ENCODE data around the gene UBE2E1. TPM values are rescaled to one million over a fixed set of nuclear protein-coding genes. Genes with fewer than 3 reads are reported as not detected.

Gene UBE2E1
- total and polyA plus RNA-seq, 4 donors: 6.6 to 31.8 (median 25.4) TPM

GRCh38 chr3:23816721-23817120 is 11.0 kb downstream of the UBE2E1 start:
- WGBS: 96% methylated on average over 2 of the region's 2 CpGs

More at GRCh38 chr3:23816721-23817120, 11.0 kb downstream of the UBE2E1 start:
- Histone ChIP-seq H3K4me1 (ENCODE audit: control insufficient read depth in 4 of 4, insufficient read depth in 4 of 4, low read length in 3 of 4) (peaks cover 0 to 4% (median under 1%) of the 10 kb centered on the region in 4 donors), H3K9me3 (ENCODE audit: control insufficient read depth in 4 of 4, low read length in 3 of 4) (no peaks in the 10 kb centered on the region), H3K36me3 (ENCODE audit: control insufficient read depth in 4 of 4, insufficient read depth in 3 of 4, low read depth in 1 of 4, low read length in 3 of 4) (peaks cover 0 to 3% (median 0%) of the 10 kb centered on the region in 4 donors), H3K9ac (ENCODE audit: low read depth in 1 of 2, low read length in 2 of 2) (no peak overlapping the region), H3K4me3 (ENCODE audit: low read depth in 1 of 3, low read length in 3 of 3) (no peak overlapping the region), H3K27me3 (ENCODE audit: control insufficient read depth in 4 of 4, insufficient read depth in 4 of 4, low read length in 3 of 4) (no peaks in the 10 kb centered on the region), H3K27ac (ENCODE audit: low read depth in 1 of 2, low read length in 2 of 2) (no peak overlapping the region)
- no peak for TF ChIP-seq EGR1 (IDR thresholded peaks at IDR 0.05; ENCODE audit: low read depth in 2 of 2)
- TF ChIP-seq, protein P1, sequence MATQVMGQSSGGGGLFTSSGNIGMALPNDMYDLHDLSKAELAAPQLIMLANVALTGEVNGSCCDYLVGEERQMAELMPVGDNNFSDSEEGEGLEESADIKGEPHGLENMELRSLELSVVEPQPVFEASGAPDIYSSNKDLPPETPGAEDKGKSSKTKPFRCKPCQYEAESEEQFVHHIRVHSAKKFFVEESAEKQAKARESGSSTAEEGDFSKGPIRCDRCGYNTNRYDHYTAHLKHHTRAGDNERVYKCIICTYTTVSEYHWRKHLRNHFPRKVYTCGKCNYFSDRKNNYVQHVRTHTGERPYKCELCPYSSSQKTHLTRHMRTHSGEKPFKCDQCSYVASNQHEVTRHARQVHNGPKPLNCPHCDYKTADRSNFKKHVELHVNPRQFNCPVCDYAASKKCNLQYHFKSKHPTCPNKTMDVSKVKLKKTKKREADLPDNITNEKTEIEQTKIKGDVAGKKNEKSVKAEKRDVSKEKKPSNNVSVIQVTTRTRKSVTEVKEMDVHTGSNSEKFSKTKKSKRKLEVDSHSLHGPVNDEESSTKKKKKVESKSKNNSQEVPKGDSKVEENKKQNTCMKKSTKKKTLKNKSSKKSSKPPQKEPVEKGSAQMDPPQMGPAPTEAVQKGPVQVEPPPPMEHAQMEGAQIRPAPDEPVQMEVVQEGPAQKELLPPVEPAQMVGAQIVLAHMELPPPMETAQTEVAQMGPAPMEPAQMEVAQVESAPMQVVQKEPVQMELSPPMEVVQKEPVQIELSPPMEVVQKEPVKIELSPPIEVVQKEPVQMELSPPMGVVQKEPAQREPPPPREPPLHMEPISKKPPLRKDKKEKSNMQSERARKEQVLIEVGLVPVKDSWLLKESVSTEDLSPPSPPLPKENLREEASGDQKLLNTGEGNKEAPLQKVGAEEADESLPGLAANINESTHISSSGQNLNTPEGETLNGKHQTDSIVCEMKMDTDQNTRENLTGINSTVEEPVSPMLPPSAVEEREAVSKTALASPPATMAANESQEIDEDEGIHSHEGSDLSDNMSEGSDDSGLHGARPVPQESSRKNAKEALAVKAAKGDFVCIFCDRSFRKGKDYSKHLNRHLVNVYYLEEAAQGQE (IDR thresholded peaks at IDR 0.05): no peak
- no peak for TF ChIP-seq SP1 (IDR thresholded peaks at IDR 0.05)
- TF ChIP-seq NR2F2 (IDR thresholded peaks at IDR 0.05): no peak
- TF ChIP-seq CTCF (IDR thresholded peaks at IDR 0.05; ENCODE audit: low read depth, low read length, missing input control): no peak
- no peak for TF ChIP-seq MAX (IDR thresholded peaks at IDR 0.05)
- TF ChIP-seq, protein P2, sequence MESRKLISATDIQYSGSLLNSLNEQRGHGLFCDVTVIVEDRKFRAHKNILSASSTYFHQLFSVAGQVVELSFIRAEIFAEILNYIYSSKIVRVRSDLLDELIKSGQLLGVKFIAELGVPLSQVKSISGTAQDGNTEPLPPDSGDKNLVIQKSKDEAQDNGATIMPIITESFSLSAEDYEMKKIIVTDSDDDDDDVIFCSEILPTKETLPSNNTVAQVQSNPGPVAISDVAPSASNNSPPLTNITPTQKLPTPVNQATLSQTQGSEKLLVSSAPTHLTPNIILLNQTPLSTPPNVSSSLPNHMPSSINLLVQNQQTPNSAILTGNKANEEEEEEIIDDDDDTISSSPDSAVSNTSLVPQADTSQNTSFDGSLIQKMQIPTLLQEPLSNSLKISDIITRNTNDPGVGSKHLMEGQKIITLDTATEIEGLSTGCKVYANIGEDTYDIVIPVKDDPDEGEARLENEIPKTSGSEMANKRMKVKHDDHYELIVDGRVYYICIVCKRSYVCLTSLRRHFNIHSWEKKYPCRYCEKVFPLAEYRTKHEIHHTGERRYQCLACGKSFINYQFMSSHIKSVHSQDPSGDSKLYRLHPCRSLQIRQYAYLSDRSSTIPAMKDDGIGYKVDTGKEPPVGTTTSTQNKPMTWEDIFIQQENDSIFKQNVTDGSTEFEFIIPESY (IDR thresholded peaks at IDR 0.05): no peak
- TF ChIP-seq GABPA (IDR thresholded peaks at IDR 0.05 in 1 of 2, conservative IDR thresholded peaks at IDR 0.05 in 1 of 2): no peak
- TF ChIP-seq ATF3 (IDR thresholded peaks at IDR 0.05): no peak
- TF ChIP-seq HNF4A (conservative IDR thresholded peaks at IDR 0.05): no peak
- no peak for TF ChIP-seq RAD21 (IDR thresholded peaks at IDR 0.05)
- no peak for TF ChIP-seq JUND (IDR thresholded peaks at IDR 0.05)
- no peak for TF ChIP-seq FOXA1 (IDR thresholded peaks at IDR 0.05)
- TF ChIP-seq FOXA2 (IDR thresholded peaks at IDR 0.05): no peak
- DNase-seq (ENCODE audit: low spot score): no peak

Data from liver (tissue), 9 donors.